LNCaP clone FGC (cell line): ENCODE measurements around the gene JAKMIP1.
"Not testable (repeated sequence)": the region's sequence is repeated elsewhere in the genome, so short reads cannot be mapped to it uniquely, and the experiment has no call there.

Experiments
- DNase-seq: peaks from one replicate; pipeline ENCODE4 v3.0.0-alpha.2; 2011; ENCODE audit warnings: low read depth
- H3K4me3 ChIP-seq: 2 replicates; pipeline ENCODE4 v1.5.1; 2011; ENCODE audit warnings: mild to moderate bottlenecking, low read depth, low read length, control low read depth
- TF ChIP-seq, protein P1 (sequence below): IDR thresholded peaks from 2 replicates; pipeline ENCODE4 v1.5.1; 2012; ENCODE audit warnings: mild to moderate bottlenecking; ENCODE audit not compliant: control insufficient read depth, insufficient read depth; ENCODE audit errors: extremely low read depth

JAKMIP1 gene

DNA sequence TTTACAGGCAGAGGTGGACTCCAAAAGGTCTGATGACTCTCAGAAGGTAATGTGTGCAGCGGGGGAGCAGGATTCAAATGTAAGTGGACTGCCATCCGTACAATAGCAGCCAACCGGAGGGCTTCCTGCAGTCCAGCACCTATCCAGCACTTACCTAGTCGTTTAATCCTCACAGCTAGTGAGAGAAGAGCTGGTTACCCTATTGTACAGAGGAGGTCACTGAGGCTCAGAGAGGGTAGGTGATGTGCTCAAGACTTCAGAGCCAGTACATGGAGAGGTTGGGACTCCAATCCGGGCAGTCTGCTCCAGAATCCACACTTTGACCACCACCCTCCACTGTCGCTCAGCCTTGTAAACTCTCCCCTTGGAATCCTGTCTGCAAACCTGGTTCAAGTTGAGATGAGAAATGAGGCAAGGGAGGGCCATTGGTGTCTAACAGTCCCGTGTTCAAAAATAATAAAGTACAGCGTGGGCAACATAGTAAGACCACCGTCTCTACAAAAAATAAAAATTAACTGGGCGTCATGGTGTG lies 22.5 kb upstream of the JAKMIP1 start:
- no peak overlapping the region for H3K4me3 ChIP-seq
- TF ChIP-seq, protein P1, sequence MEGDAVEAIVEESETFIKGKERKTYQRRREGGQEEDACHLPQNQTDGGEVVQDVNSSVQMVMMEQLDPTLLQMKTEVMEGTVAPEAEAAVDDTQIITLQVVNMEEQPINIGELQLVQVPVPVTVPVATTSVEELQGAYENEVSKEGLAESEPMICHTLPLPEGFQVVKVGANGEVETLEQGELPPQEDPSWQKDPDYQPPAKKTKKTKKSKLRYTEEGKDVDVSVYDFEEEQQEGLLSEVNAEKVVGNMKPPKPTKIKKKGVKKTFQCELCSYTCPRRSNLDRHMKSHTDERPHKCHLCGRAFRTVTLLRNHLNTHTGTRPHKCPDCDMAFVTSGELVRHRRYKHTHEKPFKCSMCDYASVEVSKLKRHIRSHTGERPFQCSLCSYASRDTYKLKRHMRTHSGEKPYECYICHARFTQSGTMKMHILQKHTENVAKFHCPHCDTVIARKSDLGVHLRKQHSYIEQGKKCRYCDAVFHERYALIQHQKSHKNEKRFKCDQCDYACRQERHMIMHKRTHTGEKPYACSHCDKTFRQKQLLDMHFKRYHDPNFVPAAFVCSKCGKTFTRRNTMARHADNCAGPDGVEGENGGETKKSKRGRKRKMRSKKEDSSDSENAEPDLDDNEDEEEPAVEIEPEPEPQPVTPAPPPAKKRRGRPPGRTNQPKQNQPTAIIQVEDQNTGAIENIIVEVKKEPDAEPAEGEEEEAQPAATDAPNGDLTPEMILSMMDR = no peak
- no peak for DNase-seq

DNA sequence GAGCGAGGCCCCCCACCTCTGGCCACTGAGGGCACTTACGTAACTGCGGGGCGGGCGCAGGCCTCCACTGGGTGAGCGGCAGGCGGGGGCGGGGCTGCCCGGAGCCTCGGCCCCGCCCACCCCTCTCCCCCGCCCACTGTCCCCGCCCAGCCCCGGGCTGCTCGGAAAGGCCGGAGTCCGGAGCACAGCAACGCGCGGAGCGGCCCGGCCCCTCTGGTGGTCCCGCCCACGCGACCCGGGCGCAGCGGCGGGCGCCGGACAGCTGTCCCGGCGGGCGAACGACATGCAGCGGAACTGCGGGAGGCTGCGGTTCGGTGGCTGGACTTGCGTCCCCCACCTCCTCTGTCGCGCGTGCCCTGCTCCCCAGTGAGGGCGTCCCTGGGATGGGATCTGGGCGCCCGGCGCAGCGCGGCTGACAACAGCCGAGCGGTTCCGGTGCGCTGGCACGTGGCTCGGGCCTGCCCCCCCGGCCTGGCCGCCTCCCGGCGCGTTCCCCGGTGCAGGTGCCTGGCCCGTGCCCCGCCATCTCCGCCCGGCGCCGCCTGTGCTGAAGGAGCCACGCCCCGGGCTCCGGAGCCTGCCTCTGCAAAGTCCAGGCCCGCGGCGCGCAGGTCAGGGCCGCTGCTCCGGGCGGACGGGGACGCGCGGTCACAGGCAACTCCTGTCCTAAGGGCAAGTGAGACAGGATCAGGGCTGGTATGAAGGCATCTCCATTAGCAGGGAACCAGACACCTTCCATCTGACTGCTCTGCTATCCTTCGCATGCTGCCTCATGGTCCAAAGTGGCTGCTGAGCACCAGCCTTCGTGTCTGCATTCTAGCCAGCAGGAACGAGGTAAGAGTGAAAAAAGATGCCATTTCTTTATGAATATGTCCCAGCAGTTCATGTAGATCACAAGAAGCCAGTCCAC lies 21.8 kb upstream of the JAKMIP1 start:
- TF ChIP-seq, protein P1 = no peak
- H3K4me3 ChIP-seq = no peak overlapping the region
- DNase-seq = no peak

DNA sequence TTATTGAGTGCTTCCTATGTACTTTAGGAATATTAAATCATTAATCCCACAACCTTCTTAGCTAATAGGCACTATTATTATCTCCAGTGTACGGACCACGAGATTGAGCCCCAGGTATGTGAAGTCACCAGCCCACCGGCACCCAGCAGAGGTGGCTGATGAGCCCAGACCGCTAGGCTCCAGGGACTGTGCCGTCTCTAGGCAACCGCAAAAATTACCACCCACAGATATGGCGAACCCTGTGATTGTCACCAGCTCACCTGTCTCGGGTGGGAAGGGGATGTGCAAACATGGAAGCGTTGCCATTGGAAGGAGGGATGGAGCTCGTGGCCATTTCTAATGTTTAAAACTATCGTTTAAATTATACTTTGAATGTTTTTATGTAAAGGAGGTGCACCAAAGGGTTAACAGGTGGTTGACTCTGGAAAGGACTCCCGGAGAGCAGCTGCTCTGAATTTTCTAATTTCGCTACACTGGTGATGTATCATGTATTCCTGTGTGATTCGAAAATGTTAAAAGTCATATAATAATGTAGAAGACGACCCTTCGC lies 21.0 kb upstream of the JAKMIP1 start:
- TF ChIP-seq, protein P1 = no peak
- no peak for DNase-seq

DNA sequence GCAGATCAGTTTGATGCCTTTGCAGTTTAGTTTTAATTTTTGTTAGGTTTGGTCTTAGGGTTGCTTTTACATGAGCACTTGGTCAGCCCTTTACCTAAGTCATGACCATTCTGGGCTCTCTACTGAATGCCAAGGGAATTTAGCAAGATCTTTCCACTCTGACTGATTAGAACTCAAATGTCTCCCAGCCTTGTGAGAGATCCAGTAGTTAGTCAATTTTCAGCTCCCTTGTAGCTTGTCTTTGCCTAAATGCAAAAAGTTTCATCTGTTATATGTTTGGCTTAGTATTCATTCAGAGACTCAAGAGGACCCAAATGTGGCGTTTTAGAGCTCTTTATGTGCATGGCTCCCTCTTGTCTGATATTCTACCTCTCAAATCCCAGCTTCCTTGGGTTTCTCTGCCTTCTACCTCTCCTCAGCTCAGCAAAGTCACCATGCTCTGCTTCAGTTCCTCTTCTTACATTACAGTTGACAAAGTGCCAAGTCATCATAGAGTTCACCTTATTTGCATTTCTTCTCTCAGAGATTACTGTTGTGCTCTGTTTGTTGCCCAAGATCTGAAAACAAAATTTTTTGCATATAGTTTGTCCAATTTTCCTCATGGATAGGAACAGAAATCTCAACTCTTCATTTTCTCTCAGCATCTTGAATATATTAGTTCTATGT lies 17.5 kb upstream of the JAKMIP1 start:
- DNase-seq = no peak
- H3K4me3 ChIP-seq = no peak overlapping the region
- TF ChIP-seq, protein P1 = no peak

More for the DNA sequence above, 21.0 kb upstream of the JAKMIP1 start:
- no peak overlapping the region for H3K4me3 ChIP-seq

DNA sequence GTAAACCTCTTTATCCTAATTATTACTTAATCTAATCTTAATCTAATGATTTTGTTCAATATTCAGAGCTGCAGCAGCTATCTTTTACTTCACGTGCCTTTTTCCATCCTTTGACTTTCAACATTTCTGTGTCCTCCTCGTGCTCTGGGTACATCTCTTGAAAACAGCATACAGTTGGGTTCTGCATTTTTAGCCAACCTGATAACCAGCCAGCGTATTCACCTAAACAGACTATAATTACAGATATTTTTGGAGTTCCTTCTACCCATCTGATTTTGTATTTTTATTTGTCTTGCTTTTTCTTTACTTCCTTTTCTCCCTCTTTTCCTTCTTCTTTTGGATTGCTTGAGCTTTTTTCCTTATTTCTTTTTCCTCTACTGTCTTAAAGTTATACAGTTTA lies 16.2 kb upstream of the JAKMIP1 start:
- TF ChIP-seq, protein P1 = no peak
- DNase-seq = no peak
- H3K4me3 ChIP-seq = no peak overlapping the region

DNA sequence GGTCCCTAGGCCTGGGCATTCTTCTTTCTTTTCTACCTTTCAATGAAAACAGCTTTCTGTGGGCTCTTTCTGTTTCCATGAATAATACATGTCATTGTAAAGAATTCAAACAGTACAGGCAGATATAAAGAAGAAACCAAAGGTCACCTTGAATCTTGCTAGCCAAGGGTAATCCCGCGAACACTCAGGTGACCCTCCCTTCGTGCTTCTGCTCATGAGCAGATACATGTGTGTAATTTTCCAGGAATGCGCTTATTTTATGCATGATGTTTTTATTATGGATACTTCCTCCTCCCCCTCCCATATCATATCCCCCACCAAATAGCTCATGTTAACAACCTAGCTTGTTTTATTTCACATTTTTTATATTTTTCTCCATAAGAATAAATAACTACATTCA lies 9.6 kb upstream of the JAKMIP1 start:
- TF ChIP-seq, protein P1 = no peak
- no peak overlapping the region for H3K4me3 ChIP-seq
- DNase-seq = no peak

DNA sequence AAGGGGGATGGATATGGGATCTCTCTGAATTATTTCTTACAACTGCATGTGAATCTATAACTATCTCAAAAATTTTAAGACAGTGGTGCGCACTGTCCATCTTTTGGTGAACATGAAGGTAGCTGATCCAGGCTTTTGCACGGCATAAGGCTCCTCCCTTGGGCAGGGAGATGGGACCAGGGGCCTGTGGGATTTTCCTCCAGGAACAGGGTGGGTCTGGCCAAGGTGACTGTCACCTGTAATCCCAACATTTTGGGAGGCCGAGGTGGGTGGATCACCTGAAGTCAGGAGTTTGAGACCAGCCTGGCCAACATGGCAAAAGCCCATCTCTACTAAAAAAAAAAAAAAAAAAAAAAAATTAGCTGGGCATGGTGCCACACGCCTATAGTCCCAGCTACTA lies 8.9 kb upstream of the JAKMIP1 start:
- DNase-seq, H3K4me3 ChIP-seq: not testable (repeated sequence)
